Measurements from ENCODE around the gene MYO7A.

- TF ChIP-seq CTCF (IDR thresholded peaks at IDR 0.05) = no peak
- TF ChIP-seq EZH2 (IDR thresholded peaks at IDR 0.05) = no peak
- TF ChIP-seq EZH2phosphoT487 (IDR thresholded peaks at IDR 0.05) = no peak
Measured at GRCh38 chr11:77118086-77118485, 10.0 kb upstream of the MYO7A start.
